GM19351 (cell line): ENCODE data around the gene PYM1.

Experiments used
- ATAC-seq: cut with Tn5 transposase; IDR thresholded peaks from one replicate; pipeline ENCODE4 v1.9.1; 2021; ENCODE audit warnings: mild to moderate bottlenecking, moderate library complexity; ENCODE audit not compliant: unreplicated experiment

The PYM1 gene

GRCh38 chr12:55927588-55928502 is at the start of gene PYM1:
TSS of gene PYM1 (minus strand) at chr12:55927894. CDS start at chr12:55927761, 133 bp downstream.
- peak; percentile 42 for ATAC-seq

- no peak for ATAC-seq
These were observed 46.6 kb upstream of the PYM1 start for GRCh38 chr12:55974308-55974730.

GRCh38 chr12:55973599-55974307 is 46.1 kb upstream of the PYM1 start, which contains the start of gene RAB5B:
TSS of gene RAB5B (plus strand) at chr12:55974078. CDS start at chr12:55986961, 12,883 bp downstream.
- peak; percentile 89 for ATAC-seq

GRCh38 chr12:55972911-55973598 is 45.4 kb upstream of the PYM1 start:
- ATAC-seq = no peak

- ATAC-seq = no peak
These were observed 44.8 kb upstream of the PYM1 start for GRCh38 chr12:55972456-55972855.

- ATAC-seq = no peak
These were observed 44.3 kb upstream of the PYM1 start for GRCh38 chr12:55972042-55972441.

GRCh38 chr12:55970775-55971174 is 43.1 kb upstream of the PYM1 start:
- no peak for ATAC-seq

- ATAC-seq = no peak
These were observed 41.7 kb upstream of the PYM1 start for GRCh38 chr12:55969356-55969755.

GRCh38 chr12:55966408-55967281 is 39.0 kb upstream of the PYM1 start, which contains the start of gene CDK2:
TSS of gene CDK2 (plus strand) at chr12:55966830. CDS start at chr12:55967009, 179 bp downstream.
- ATAC-seq = peak; percentile 97

GRCh38 chr12:55965941-55966407 is 38.3 kb upstream of the PYM1 start, which contains the start of gene PMEL:
TSS of gene PMEL (minus strand) at chr12:55966042. CDS start at chr12:55966011, 31 bp downstream.
- ATAC-seq = no peak

- no peak for ATAC-seq
These were observed 37.5 kb upstream of the PYM1 start for GRCh38 chr12:55965240-55965639.

GRCh38 chr12:55963760-55964159 is 36.1 kb upstream of the PYM1 start:
- no peak for ATAC-seq

- no peak for ATAC-seq
These were observed 29.6 kb upstream of the PYM1 start for GRCh38 chr12:55957106-55957859.

- no peak for ATAC-seq
These were observed 28.3 kb upstream of the PYM1 start for GRCh38 chr12:55955800-55956508.

- no peak for ATAC-seq
These were observed 27.6 kb upstream of the PYM1 start for GRCh38 chr12:55955344-55955743.

- no peak for ATAC-seq
These were observed 18.9 kb upstream of the PYM1 start for GRCh38 chr12:55946553-55946952.

- no peak for ATAC-seq
These were observed 15.0 kb upstream of the PYM1 start for GRCh38 chr12:55942577-55943136.

GRCh38 chr12:55942055-55942454 is 14.4 kb upstream of the PYM1 start:
- no peak for ATAC-seq
